H1 (cell line): ENCODE results near the gene ATP23. TPM values are rescaled to one million over a fixed set of nuclear protein-coding genes. Genes with fewer than 3 reads are reported as not detected.

Experiments used
- CTCF ChIA-PET: fragments of 300-600 bp; sonication (Branson Sonifier 250); formaldehyde crosslinking; loops from one replicate; lab custom pipeline; 2021; ENCODE audit not compliant: partially characterized antibody; lab: Charles Lee
- POLR2A ChIA-PET: fragments of 300-600 bp; sonication (Branson Sonifier 250); formaldehyde crosslinking; loops from one replicate; lab custom pipeline; 2021; ENCODE audit warnings: inconsistent platforms; ENCODE audit not compliant: partially characterized antibody; lab: Charles Lee
- DNase-seq, 2 experiments: peaks; one replicate each; pipeline versions ENCODE4 v3.0.0 to v3.0.0-alpha.2; 2010 to 2022; ENCODE audit warnings: low spot score in 2 of 2, low read depth in 1 of 2, mixed read lengths in 1 of 2
- FAIRE-seq: peaks from 2 replicates; lab custom pipeline; 2011; peaks lifted over from hg19 to GRCh38; lab: Jason Lieb, UNC
- H2AFZ ChIP-seq: 2 replicates; pipeline ENCODE4 v1.8.1; 2012; ENCODE audit warnings: low read length, inconsistent platforms
- H2AK5ac ChIP-seq: 2 replicates; pipeline ENCODE4 v1.6.1; 2013; ENCODE audit warnings: low read depth, low read length
- H2BK120ac ChIP-seq: replicated peaks from 2 replicates; pipeline ENCODE3; 2013; ENCODE audit warnings: low read depth, low read length, inconsistent platforms
- H2BK12ac ChIP-seq: 2 replicates; pipeline ENCODE4 v1.6.1; 2013; ENCODE audit warnings: low read depth, low read length
- H2BK15ac ChIP-seq: 2 replicates; pipeline ENCODE4 v1.6.1; 2013; ENCODE audit warnings: low read length
- H2BK20ac ChIP-seq: 2 replicates; pipeline ENCODE4 v1.6.1; 2013; ENCODE audit warnings: low read length
- H2BK5ac ChIP-seq: 2 replicates; pipeline ENCODE4 v1.6.1; 2013; ENCODE audit warnings: low read depth, low read length
- H3K14ac ChIP-seq: 2 replicates; pipeline ENCODE4 v1.6.1; 2013; ENCODE audit warnings: inconsistent platforms; ENCODE audit not compliant: insufficient read length
- H3K18ac ChIP-seq: 2 replicates; pipeline ENCODE4 v1.6.1; 2013; ENCODE audit warnings: low read length; ENCODE audit errors: extremely low read depth
- H3K23ac ChIP-seq: 2 replicates; pipeline ENCODE4 v1.6.1; 2013; ENCODE audit warnings: inconsistent platforms; ENCODE audit not compliant: insufficient read length
- H3K23me2 ChIP-seq: 2 replicates; pipeline ENCODE4 v1.6.1; 2013; ENCODE audit warnings: low read depth, low read length
- H3K27ac ChIP-seq: 2 replicates; pipeline ENCODE4 v1.6.1; 2011; ENCODE audit warnings: low read depth, low read length, inconsistent platforms
- H3K27me3 ChIP-seq, 4 experiments: replicated peaks in 1 of 4; 1 replicate in 1 of 4; 2 replicates in 3 of 4; pipeline versions ENCODE4 v1.6.1 to v1.8.1; 2011 to 2013; ENCODE audit warnings: low read length in 3 of 4, mild to moderate bottlenecking in 3 of 4, inconsistent platforms in 2 of 4, mixed read lengths in 2 of 4, moderate library complexity in 1 of 4; ENCODE audit not compliant: control insufficient read depth in 3 of 4, insufficient read depth in 3 of 4; ENCODE audit errors: extremely low read depth in 1 of 4
- H3K36me3 ChIP-seq, 4 experiments: 2 replicates each; pipeline versions ENCODE4 v1.6.1 to v1.8.1; 2011 to 2013; ENCODE audit warnings: mild to moderate bottlenecking in 4 of 4, low read length in 3 of 4, moderate library complexity in 2 of 4, control low read depth in 1 of 4, inconsistent platforms in 1 of 4; ENCODE audit not compliant: insufficient read depth in 4 of 4, control insufficient read depth in 2 of 4
- H3K4ac ChIP-seq: replicated peaks from 2 replicates; pipeline ENCODE3; 2013; ENCODE audit warnings: low read length, low read depth, mixed read lengths, inconsistent platforms; ENCODE audit not compliant: insufficient read length
- H3K4me1 ChIP-seq, 4 experiments: replicated peaks in 1 of 4; 1 replicate in 1 of 4; 2 replicates in 3 of 4; pipeline versions ENCODE4 v1.6.1 to v1.8.1; 2011 to 2013; ENCODE audit warnings: low read length in 3 of 4, inconsistent platforms in 2 of 4, mixed read lengths in 1 of 4; ENCODE audit not compliant: insufficient read depth in 4 of 4, control insufficient read depth in 3 of 4
- H3K4me2 ChIP-seq, 2 experiments: 2 replicates each; pipeline versions ENCODE4 v1.6.1 to v1.8.1; 2011 to 2013; ENCODE audit warnings: low read depth in 2 of 2, low read length in 2 of 2, control low read depth in 1 of 2, inconsistent platforms in 1 of 2, mild to moderate bottlenecking in 1 of 2; ENCODE audit not compliant: insufficient read depth in 1 of 2
- H3K4me3 ChIP-seq, 4 experiments: fragments of 200-600, 300-600 bp in 1 of 4; sonication (generic), shearing (Covaris generic), sonication (Bioruptor Twin) in 1 of 4; 2 replicates each; pipeline versions ENCODE4 v1.5.1 to v1.8.1; 2011 to 2016; ENCODE audit warnings: low read length in 4 of 4, low read depth in 3 of 4, control low read depth in 2 of 4, inconsistent platforms in 2 of 4, mild to moderate bottlenecking in 2 of 4, mixed read lengths in 1 of 4, moderate library complexity in 1 of 4; ENCODE audit not compliant: insufficient read depth in 2 of 4; ENCODE audit errors: extremely low read depth in 1 of 4
- H3K56ac ChIP-seq: replicated peaks from 2 replicates; pipeline ENCODE3; 2013; ENCODE audit warnings: low read depth, mild to moderate bottlenecking, mixed read lengths, low read length, inconsistent platforms; ENCODE audit not compliant: insufficient read length
- H3K79me1 ChIP-seq: 2 replicates; pipeline ENCODE4 v1.6.1; 2013; ENCODE audit warnings: low read depth, low read length, control low read depth
- H3K79me2 ChIP-seq, 2 experiments: 2 replicates each; pipeline versions ENCODE4 v1.6.1 to v1.8.1; 2012 to 2013; ENCODE audit warnings: low read length in 2 of 2, mild to moderate bottlenecking in 2 of 2, inconsistent platforms in 1 of 2; ENCODE audit not compliant: insufficient read depth in 2 of 2, control insufficient read depth in 1 of 2
- H3K9ac ChIP-seq, 4 experiments: replicated peaks in 1 of 4; 1 replicate in 1 of 4; 2 replicates in 3 of 4; pipeline versions ENCODE4 v1.6.1 to v1.8.1; 2011 to 2013; ENCODE audit warnings: low read depth in 3 of 4, low read length in 3 of 4, control low read depth in 2 of 4, mild to moderate bottlenecking in 2 of 4, moderate library complexity in 2 of 4, inconsistent platforms in 1 of 4; ENCODE audit errors: extremely low read depth in 1 of 4
- H3K9me3 ChIP-seq, 2 experiments: 2 replicates each; pipeline versions ENCODE4 v1.6.1 to v1.8.1; 2012 to 2013; ENCODE audit warnings: mild to moderate bottlenecking in 2 of 2, moderate library complexity in 2 of 2, control low read depth in 1 of 2, inconsistent platforms in 1 of 2, low read depth in 1 of 2, low read length in 1 of 2, mixed read lengths in 1 of 2; ENCODE audit not compliant: insufficient read depth in 2 of 2
- H4K20me1 ChIP-seq, 2 experiments: replicated peaks in 1 of 2; 2 replicates each; pipeline versions ENCODE3 to v1.8.1; 2011 to 2013; ENCODE audit warnings: inconsistent platforms in 2 of 2, low read length in 2 of 2, mild to moderate bottlenecking in 1 of 2; ENCODE audit not compliant: insufficient read depth in 2 of 2, control insufficient read depth in 1 of 2
- H4K5ac ChIP-seq: 2 replicates; pipeline ENCODE4 v1.6.1; 2013; ENCODE audit warnings: low read length, low read depth, mixed read lengths, inconsistent platforms; ENCODE audit not compliant: insufficient read length
- H4K8ac ChIP-seq: 2 replicates; pipeline ENCODE4 v1.8.0; 2013; ENCODE audit warnings: mild to moderate bottlenecking, moderate library complexity, low read length, inconsistent platforms; ENCODE audit not compliant: insufficient read depth; ENCODE audit errors: extremely low read depth
- H4K91ac ChIP-seq: replicated peaks from 2 replicates; pipeline ENCODE3; 2013; ENCODE audit warnings: low read length, mixed read lengths, inconsistent platforms; ENCODE audit not compliant: insufficient read length
- CHD1 ChIP-seq: IDR thresholded peaks from 2 replicates; pipeline ENCODE4 v1.6.1; 2012; ENCODE audit warnings: low read depth, low read length, improper control_type of control experiment
- CHD2 ChIP-seq: IDR thresholded peaks from 2 replicates; pipeline ENCODE4 v1.6.1; 2012; ENCODE audit warnings: low read length, improper control_type of control experiment
- EGR1 ChIP-seq: IDR thresholded peaks from 2 replicates; pipeline ENCODE4 v1.6.1; 2011; ENCODE audit warnings: low read depth, low read length, borderline replicate concordance
- FOSL1 ChIP-seq: IDR thresholded peaks from 2 replicates; pipeline ENCODE4 v1.6.1; 2011; ENCODE audit warnings: mild to moderate bottlenecking, low read depth, low read length, moderate library complexity; ENCODE audit not compliant: insufficient read depth
- JUN ChIP-seq: IDR thresholded peaks from 2 replicates; pipeline ENCODE4 v1.6.1; 2011; ENCODE audit warnings: low read depth, mild to moderate bottlenecking, improper control_type of control experiment, low read length
- SIN3A ChIP-seq, 2 experiments: IDR thresholded peaks in 1 of 2; conservative IDR thresholded peaks in 1 of 2; 2 replicates each; pipeline ENCODE4 v1.6.1; 2011 to 2012; ENCODE audit warnings: low read length in 2 of 2, improper control_type of control experiment in 1 of 2, low read depth in 1 of 2, mild to moderate bottlenecking in 1 of 2
- SP2 ChIP-seq: IDR thresholded peaks from 2 replicates; pipeline ENCODE4 v1.6.1; 2012; ENCODE audit warnings: mild to moderate bottlenecking, low read length, inconsistent platforms
- TAF1 ChIP-seq: IDR thresholded peaks from 2 replicates; pipeline ENCODE4 v1.6.1; 2011; ENCODE audit warnings: mild to moderate bottlenecking, low read depth, low read length
- ZNF274 ChIP-seq: IDR thresholded peaks from 2 replicates; pipeline ENCODE4 v1.7.0; 2012; ENCODE audit warnings: low read length, borderline replicate concordance; ENCODE audit errors: extremely low read depth
- WGBS, 2 experiments: shearing (Covaris generic) in 1 of 2; methylation state at CpG; one replicate each; pipeline versions ENCODE4 v1.1.6 to v1.1.7; 2013 to 2015; ENCODE audit warnings: low lambda C conversion rate in 2 of 2, mixed read lengths in 2 of 2, inconsistent platforms in 1 of 2, low coverage in 1 of 2, missing lambda C conversion rate in 1 of 2; ENCODE audit not compliant: insufficient replicate concordance in 2 of 2, insufficient coverage in 1 of 2, insufficient read length in 1 of 2; ENCODE audit errors: extremely low coverage in 1 of 2, missing lambda C conversion rate in 1 of 2; 5-methylcytosine and 5-hydroxymethylcytosine counted together
- polyA plus RNA-seq, 7 experiments: library from polyadenylated mRNA; depleted of rRNA in 3 of 7; stranded (reverse) in 5 of 7; unstranded in 2 of 7; fragments of >200 nt in 5 of 7; fragments of 200-250 nt in 2 of 7; gene quantifications; 1 replicate in 5 of 7; 2 replicates in 1 of 7; 4 replicates in 1 of 7; pipeline versions ENCODE4 v1.2.1 to v1.2.3, GENCODE V29; 2011 to 2013; ENCODE audit warnings: missing spikeins in 2 of 7, mixed read lengths in 2 of 7
- total RNA-seq: library from RNA; stranded (reverse); fragmentation: NEBNext Ultra II Directional; extraction: Animal tissue kit (Norgen Biotek cat#: 25700); gene quantifications from 2 replicates; pipeline ENCODE4 v1.2.1, GENCODE V29; 2021

ATP23 gene
- total and polyA plus RNA-seq, 2 of the 8 experiments (the other 6 are each of a cell fraction or from before 2014, with no cell fraction given), result 10.2 to 13.5 TPM

DNA sequence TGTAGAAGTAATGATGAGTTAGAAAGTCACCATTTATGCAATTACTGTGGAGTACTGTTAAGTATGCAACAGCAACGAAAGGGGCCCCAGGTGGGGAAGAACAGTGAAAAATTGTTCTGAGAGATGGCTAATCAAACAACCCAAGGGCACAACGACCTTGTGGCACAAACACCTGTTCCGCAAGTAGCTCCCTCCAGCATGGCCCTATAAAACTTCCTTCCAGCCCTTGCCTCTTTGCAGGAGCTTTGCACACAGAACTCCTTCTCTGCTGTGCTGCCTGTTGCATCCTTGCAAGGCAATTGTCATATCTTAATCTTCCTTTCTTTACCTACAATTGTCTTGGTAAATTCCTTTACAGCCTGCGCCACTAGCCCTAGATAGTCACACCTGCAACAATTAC, 23.2 kb upstream of the ATP23 start:
- no peak for FAIRE-seq

More for the DNA sequence above, 23.2 kb upstream of the ATP23 start:
- CTCF ChIA-PET, result interaction anchor here (1.3 kb wide), 1 partner anchor 11 kb away, joined by 3 read pairs; no protein-coding TSS in a partner anchor
- Histone ChIP-seq H3K4me2 (no peak overlapping the region), H3K56ac (no peak overlapping the region), H3K4me3 (no peak overlapping the region), H4K91ac (no peak overlapping the region), H3K79me1 (no peaks in the 10 kb centered on the region), H3K27ac (no peak overlapping the region), H3K9me3 (no peaks in the 10 kb centered on the region), H3K14ac (no peak overlapping the region), H2BK12ac (no peak overlapping the region), H4K5ac (no peak overlapping the region), H4K8ac (no peak overlapping the region), H3K23ac (peak overlapping the region; percentile 32), H3K4me1 (no peaks in the 10 kb centered on the region), H3K79me2 (no peaks in the 10 kb centered on the region), H3K18ac (no peak overlapping the region), H2BK15ac (no peak overlapping the region), H2BK120ac (no peak overlapping the region), H4K20me1 (no peaks in the 10 kb centered on the region), H3K9ac (no peak overlapping the region), H2AK5ac (no peak overlapping the region), H3K27me3 (no peaks in the 10 kb centered on the region; a peak in 1 of 7 replicates), H3K36me3 (no peaks in the 10 kb centered on the region), H2AFZ (no peak overlapping the region), H3K4ac (no peak overlapping the region), H2BK20ac (no peak overlapping the region), H2BK5ac (no peak overlapping the region), H3K23me2 (no peaks in the 10 kb centered on the region)
- POLR2A ChIA-PET, result interaction anchor here (1.5 kb wide), 1 partner anchor 13 kb away, joined by 3 read pairs; no protein-coding TSS in a partner anchor
- no peak for DNase-seq
- WGBS, 2 experiments, result 76% methylated on average over 4 of the region's 4 CpGs; no CpG with 5 or more reads in 1 of the 2 experiments
- TF ChIP-seq TAF1 (no peak), CHD2 (no peak), SIN3A (conservative IDR thresholded peaks at IDR 0.05 in 1 of 2, IDR thresholded peaks at IDR 0.05 in 1 of 2; ENCODE audit: low read depth in 1 of 2, low read length in 2 of 2) (no peak), JUN (no peak), EGR1 (no peak), CHD1 (no peak), SP2 (no peak), FOSL1 (no peak), ZNF274 (no peak)
